GM18507 (cell line): ENCODE results near the gene DDX28.
"Not testable (repeated sequence)": the region's sequence is repeated elsewhere in the genome, so short reads cannot be mapped to it uniquely, and the experiment has no call there.

Experiments
- DNase-seq: peaks from one replicate; pipeline ENCODE4 v3.0.0; 2011; ENCODE audit warnings: low read depth; ENCODE audit not compliant: insufficient read length; ENCODE audit errors: extremely low spot score
- FAIRE-seq: peaks from 2 replicates; lab custom pipeline; 2011; peaks lifted over from hg19 to GRCh38; lab: Jason Lieb, UNC

DDX28 gene

DNA sequence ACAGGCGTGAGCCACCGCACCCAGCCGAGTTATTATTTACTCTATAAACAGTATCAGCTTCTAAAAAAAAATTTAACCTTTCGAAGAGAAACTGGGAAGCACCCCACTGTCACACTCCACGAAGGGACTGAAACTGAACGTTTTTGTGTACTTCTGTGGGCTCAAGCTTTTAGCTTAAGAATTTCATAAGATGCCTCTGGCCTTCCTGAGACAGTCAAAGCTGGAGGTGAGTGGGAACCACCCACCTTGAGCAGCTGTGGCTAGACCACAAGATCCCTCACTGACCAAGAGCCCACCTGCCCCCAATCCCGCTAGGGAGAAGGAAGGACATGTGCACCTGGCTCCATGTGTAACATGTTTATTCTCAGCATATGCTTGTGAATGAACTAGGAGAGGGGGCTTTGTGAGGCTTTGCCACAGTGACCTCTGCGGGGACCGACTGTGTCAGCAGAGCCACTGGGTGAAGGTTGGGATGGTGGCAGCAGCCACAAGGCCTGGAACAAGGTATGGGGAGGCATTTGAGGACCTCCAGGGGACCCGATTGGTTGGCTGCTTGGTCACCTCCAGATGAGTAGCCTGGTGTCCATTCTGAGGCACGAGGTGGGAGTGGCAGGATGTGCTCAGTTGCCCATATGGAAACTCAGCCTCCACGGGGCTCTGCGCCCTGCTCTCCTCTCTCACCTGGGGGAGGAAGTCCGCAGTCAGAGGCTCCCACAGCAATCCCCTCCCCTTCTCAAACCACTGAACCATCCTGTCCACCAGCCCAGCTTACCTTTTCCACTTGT lies 47.5 kb downstream of the DDX28 start:
- FAIRE-seq (peak; percentile 59), DNase-seq (no peak)

DNA sequence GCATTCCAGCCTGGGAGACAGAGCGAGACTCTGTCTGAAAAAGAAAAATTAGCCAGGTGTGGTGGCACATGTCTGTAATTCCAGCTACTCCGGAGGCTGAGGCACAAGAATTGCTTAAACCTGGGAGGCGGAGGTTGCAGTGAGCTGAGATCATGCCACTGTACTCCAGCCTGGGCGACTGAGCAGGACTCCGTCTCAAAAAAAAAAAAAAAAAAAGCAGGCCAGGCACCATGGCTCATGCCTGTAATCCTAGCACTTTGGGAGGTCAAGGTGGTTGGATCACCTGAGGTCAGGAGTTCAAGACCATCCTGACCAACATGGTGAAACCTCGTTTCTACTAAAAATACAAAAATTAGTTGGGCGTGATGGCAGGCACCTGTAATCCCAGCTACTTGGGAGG lies 50.7 kb downstream of the DDX28 start:
- FAIRE-seq, DNase-seq: not testable (repeated sequence)

- no peak for DNase-seq
- FAIRE-seq: no peak
Measured at GRCh38 chr16:67971111-67971510, 51.9 kb downstream of the DDX28 start.
